Chondrocyte (in vitro differentiated cells): ENCODE data around the gene AGXT. TPM values are rescaled to one million over a fixed set of nuclear protein-coding genes. Genes with fewer than 3 reads are reported as not detected.

ENCODE experiments used
- DNase-seq: peaks from one replicate; pipeline ENCODE4 v3.0.0; 2021; ENCODE audit warnings: mixed read lengths, low spot score
- H3K27ac Mint-ChIP-seq: one replicate; pipeline ENCODE4 v1.8.0; 2021; ENCODE audit warnings: mild to moderate bottlenecking, moderate library complexity, mixed read lengths; ENCODE audit not compliant: unreplicated experiment
- H3K27me3 Mint-ChIP-seq: 2 replicates; pipeline ENCODE4 v1.8.0; 2021; ENCODE audit warnings: low read depth, mixed read lengths
- H3K36me3 Mint-ChIP-seq: 2 replicates; pipeline ENCODE4 v1.8.0; 2021; ENCODE audit warnings: low read depth, mixed read lengths
- H3K4me1 Mint-ChIP-seq: 2 replicates; pipeline ENCODE4 v1.8.0; 2021; ENCODE audit warnings: low read depth, mild to moderate bottlenecking, mixed read lengths
- H3K4me3 Mint-ChIP-seq: one replicate; pipeline ENCODE4 v1.8.0; 2021; ENCODE audit warnings: mild to moderate bottlenecking, moderate library complexity, mixed read lengths; ENCODE audit not compliant: unreplicated experiment
- H3K9me3 Mint-ChIP-seq: 2 replicates; pipeline ENCODE4 v1.8.0; 2021; ENCODE audit warnings: low read depth, mixed read lengths
- CTCF ChIP-seq: fragments of 200-600 bp; sonication (generic); IDR thresholded peaks from 2 replicates; pipeline ENCODE4 v1.5.0; 2021; ENCODE audit warnings: antibody characterized with exemption, mild to moderate bottlenecking, moderate library complexity
- total RNA-seq: library from RNA; stranded (reverse); gene quantifications from 3 replicates; pipeline ENCODE4 v1.2.1, GENCODE V29; 2021

The AGXT gene
- total RNA-seq, 1 donor from 2014 or later, result not detected

- no peak for TF ChIP-seq CTCF
- Mint-ChIP-seq H3K4me1 (no peaks in the 10 kb centered on the region), H3K27me3 (peaks cover 25% of the 10 kb centered on the region), H3K9me3 (peaks cover 11% of the 10 kb centered on the region), H3K4me3 (no peak overlapping the region), H3K36me3 (no peaks in the 10 kb centered on the region), H3K27ac (no peak overlapping the region)
- peak; percentile 71 for DNase-seq
Measured at GRCh38 chr2:240857039-240858008, 11.3 kb upstream of the AGXT start.

GRCh38 chr2:240858321-240858720 lies 10.3 kb upstream of the AGXT start:
- no peak for TF ChIP-seq CTCF
- Mint-ChIP-seq H3K36me3 (no peaks in the 10 kb centered on the region), H3K27ac (no peak overlapping the region), H3K9me3 (peaks cover 11% of the 10 kb centered on the region), H3K4me1 (no peaks in the 10 kb centered on the region), H3K27me3 (peaks cover 28% of the 10 kb centered on the region), H3K4me3 (no peak overlapping the region)
- DNase-seq, result peak; percentile 32

GRCh38 chr2:240858871-240859270 lies 9.8 kb upstream of the AGXT start:
- no peak overlapping the region for H3K4me3 Mint-ChIP-seq
- H3K9me3 Mint-ChIP-seq, result peaks cover 11% of the 10 kb centered on the region
- H3K27me3 Mint-ChIP-seq, result peaks cover 33% of the 10 kb centered on the region

GRCh38 chr2:240861547-240861946 lies 7.1 kb upstream of the AGXT start:
- Mint-ChIP-seq H3K36me3 (no peaks in the 10 kb centered on the region), H3K9me3 (no peaks in the 10 kb centered on the region), H3K4me1 (no peaks in the 10 kb centered on the region), H3K27ac (no peak overlapping the region), H3K4me3 (no peak overlapping the region), H3K27me3 (peaks cover 51% of the 10 kb centered on the region)
- DNase-seq, result no peak
- no peak for TF ChIP-seq CTCF

More at GRCh38 chr2:240858871-240859270, 9.8 kb upstream of the AGXT start:
- Mint-ChIP-seq H3K36me3 (no peaks in the 10 kb centered on the region), H3K27ac (no peak overlapping the region), H3K4me1 (no peaks in the 10 kb centered on the region)
- peak; percentile 44 for DNase-seq
- no peak for TF ChIP-seq CTCF

GRCh38 chr2:240864475-240864874 lies 4.1 kb upstream of the AGXT start:
- no peak overlapping the region for H3K4me3 Mint-ChIP-seq
- H3K36me3 Mint-ChIP-seq, result no peaks in the 10 kb centered on the region
- peaks cover 48% of the 10 kb centered on the region for H3K27me3 Mint-ChIP-seq
- no peak for TF ChIP-seq CTCF
- DNase-seq, result no peak
- no peaks in the 10 kb centered on the region for H3K9me3 Mint-ChIP-seq
- no peak overlapping the region for H3K27ac Mint-ChIP-seq
- no peaks in the 10 kb centered on the region for H3K4me1 Mint-ChIP-seq
